Natural killer cell (primary cell): ENCODE data around the gene ERI3. TPM values are rescaled to one million over a fixed set of nuclear protein-coding genes. Genes with fewer than 3 reads are reported as not detected.

Experiments
- ATAC-seq, 3 donors: fragments of 150-1000 bp in 2 of 3; fragments of 200-7000 bp in 1 of 3; cut with Tn5 transposase; 1 replicate in 1 of 3; 2 replicates in 2 of 3; pipeline ENCODE4 v1.10.0; 2021; ENCODE audit warnings: mild to moderate bottlenecking in 2 of 3, moderate library complexity in 2 of 3
- DNase-seq, 2 donors: peaks; one replicate each; pipeline versions ENCODE4 v3.0.0 to v3.0.0-alpha.2; 2013 to 2021; ENCODE audit warnings: mixed read lengths in 1 of 2
- H3K27ac ChIP-seq: one replicate; pipeline ENCODE4 v1.5.1; 2013; ENCODE audit warnings: mild to moderate bottlenecking, low read length
- H3K27me3 ChIP-seq: one replicate; pipeline ENCODE4 v1.6.1; 2013; ENCODE audit warnings: low read length; ENCODE audit not compliant: control insufficient read depth, insufficient read depth
- H3K36me3 ChIP-seq: one replicate; pipeline ENCODE4 v1.6.1; 2013; ENCODE audit warnings: low read length; ENCODE audit not compliant: control insufficient read depth, insufficient read depth
- H3K4me1 ChIP-seq: one replicate; pipeline ENCODE4 v1.6.1; 2013; ENCODE audit warnings: low read length; ENCODE audit not compliant: control insufficient read depth, insufficient read depth
- H3K4me3 ChIP-seq: one replicate; pipeline ENCODE4 v1.5.1; 2013; ENCODE audit warnings: low read length
- H3K9me3 ChIP-seq: one replicate; pipeline ENCODE4 v1.6.1; 2013; ENCODE audit warnings: low read length; ENCODE audit not compliant: control insufficient read depth, insufficient read depth
- H3K27ac Mint-ChIP-seq, 2 donors: one replicate each; pipeline ENCODE4 v1.8.0; 2022; ENCODE audit warnings: mild to moderate bottlenecking in 2 of 2, mixed read lengths in 2 of 2, moderate library complexity in 1 of 2
- H3K27me3 Mint-ChIP-seq, 2 donors: one replicate each; pipeline ENCODE4 v1.8.0; 2022; ENCODE audit warnings: low read depth in 2 of 2, mixed read lengths in 2 of 2
- H3K36me3 Mint-ChIP-seq: one replicate; pipeline ENCODE4 v1.8.0; 2022; ENCODE audit warnings: mixed read lengths
- H3K4me1 Mint-ChIP-seq, 2 donors: one replicate each; pipeline ENCODE4 v1.8.0; 2022; ENCODE audit warnings: mixed read lengths in 2 of 2
- H3K4me3 Mint-ChIP-seq: one replicate; pipeline ENCODE4 v1.8.0; 2022; ENCODE audit warnings: mild to moderate bottlenecking, moderate library complexity, mixed read lengths
- H3K9me3 Mint-ChIP-seq, 2 donors: one replicate each; pipeline ENCODE4 v1.8.0; 2022; ENCODE audit warnings: mixed read lengths in 2 of 2
- WGBS: methylation state at CpG from one replicate; pipeline ENCODE4 v1.1.7; 2013; ENCODE audit warnings: missing lambda C conversion rate; ENCODE audit not compliant: insufficient coverage; 5-methylcytosine and 5-hydroxymethylcytosine counted together
- intact Hi-C: fragments of 100-400 bp; cut with micrococcal nuclease; formaldehyde crosslinking; loops from one replicate; pipeline ENCODE4 v1.14.2; 2022
- total RNA-seq, 4 donors: library from RNA; stranded (reverse); fragments of 120-200 nt in 1 of 4; gene quantifications; one replicate each; pipeline versions ENCODE4 v1.2.3 to v1.2.4, GENCODE V29; 2013 to 2022
- TF ChIP-seq, protein P1 (sequence below): fragments of 200-600 bp; IDR thresholded peaks from one replicate; pipeline ENCODE4 v1.8.0; 2022; ENCODE audit warnings: antibody characterized with exemption

ERI3 gene
- total RNA-seq, 3 donors from 2014 or later (not counting 1 experiment from before 2014, with no cell fraction given) = 28.3 to 35.3 (median 30.4) TPM

DNA sequence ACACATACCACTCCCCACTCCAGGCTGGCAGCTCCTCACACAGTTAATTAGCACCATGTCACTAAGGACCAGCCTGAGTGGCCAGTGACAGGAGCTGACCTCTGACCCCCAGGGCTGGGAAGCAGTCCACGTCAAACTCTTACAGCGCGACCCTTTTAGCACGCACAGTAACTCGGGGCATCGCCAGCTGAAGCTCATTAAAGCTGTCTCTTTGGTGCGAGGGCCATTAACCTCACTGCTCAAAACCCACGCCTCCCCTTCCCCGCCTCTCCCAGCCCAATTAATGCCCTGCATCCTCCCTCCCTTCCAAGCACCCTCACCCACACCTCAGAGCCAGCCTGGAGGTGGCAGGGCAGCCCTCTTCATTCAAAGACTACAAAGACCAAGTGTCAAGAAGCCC lies 110.1 kb downstream of the ERI3 start:
- H3K27me3 Mint-ChIP-seq = no peaks in the 10 kb centered on the region
- Histone ChIP-seq H3K4me3 (no peak overlapping the region), H3K4me1 (no peaks in the 10 kb centered on the region), H3K27ac (no peak overlapping the region), H3K9me3 (no peaks in the 10 kb centered on the region), H3K36me3 (peaks cover 3% of the 10 kb centered on the region), H3K27me3 (no peaks in the 10 kb centered on the region)
- WGBS = 95% methylated on average over 9 of the region's 9 CpGs
- intact Hi-C loops = no loop called here
- TF ChIP-seq, protein P1, sequence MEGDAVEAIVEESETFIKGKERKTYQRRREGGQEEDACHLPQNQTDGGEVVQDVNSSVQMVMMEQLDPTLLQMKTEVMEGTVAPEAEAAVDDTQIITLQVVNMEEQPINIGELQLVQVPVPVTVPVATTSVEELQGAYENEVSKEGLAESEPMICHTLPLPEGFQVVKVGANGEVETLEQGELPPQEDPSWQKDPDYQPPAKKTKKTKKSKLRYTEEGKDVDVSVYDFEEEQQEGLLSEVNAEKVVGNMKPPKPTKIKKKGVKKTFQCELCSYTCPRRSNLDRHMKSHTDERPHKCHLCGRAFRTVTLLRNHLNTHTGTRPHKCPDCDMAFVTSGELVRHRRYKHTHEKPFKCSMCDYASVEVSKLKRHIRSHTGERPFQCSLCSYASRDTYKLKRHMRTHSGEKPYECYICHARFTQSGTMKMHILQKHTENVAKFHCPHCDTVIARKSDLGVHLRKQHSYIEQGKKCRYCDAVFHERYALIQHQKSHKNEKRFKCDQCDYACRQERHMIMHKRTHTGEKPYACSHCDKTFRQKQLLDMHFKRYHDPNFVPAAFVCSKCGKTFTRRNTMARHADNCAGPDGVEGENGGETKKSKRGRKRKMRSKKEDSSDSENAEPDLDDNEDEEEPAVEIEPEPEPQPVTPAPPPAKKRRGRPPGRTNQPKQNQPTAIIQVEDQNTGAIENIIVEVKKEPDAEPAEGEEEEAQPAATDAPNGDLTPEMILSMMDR = no peak
- DNase-seq = no peak
- no peak overlapping the region for H3K27ac Mint-ChIP-seq
- peaks cover 0 to 5% of the 10 kb centered on the region in 2 donors for H3K4me1 Mint-ChIP-seq
- no peaks in the 10 kb centered on the region for H3K9me3 Mint-ChIP-seq
- no peaks in the 10 kb centered on the region for H3K36me3 Mint-ChIP-seq
- ATAC-seq = no peak
- no peak overlapping the region for H3K4me3 Mint-ChIP-seq

DNA sequence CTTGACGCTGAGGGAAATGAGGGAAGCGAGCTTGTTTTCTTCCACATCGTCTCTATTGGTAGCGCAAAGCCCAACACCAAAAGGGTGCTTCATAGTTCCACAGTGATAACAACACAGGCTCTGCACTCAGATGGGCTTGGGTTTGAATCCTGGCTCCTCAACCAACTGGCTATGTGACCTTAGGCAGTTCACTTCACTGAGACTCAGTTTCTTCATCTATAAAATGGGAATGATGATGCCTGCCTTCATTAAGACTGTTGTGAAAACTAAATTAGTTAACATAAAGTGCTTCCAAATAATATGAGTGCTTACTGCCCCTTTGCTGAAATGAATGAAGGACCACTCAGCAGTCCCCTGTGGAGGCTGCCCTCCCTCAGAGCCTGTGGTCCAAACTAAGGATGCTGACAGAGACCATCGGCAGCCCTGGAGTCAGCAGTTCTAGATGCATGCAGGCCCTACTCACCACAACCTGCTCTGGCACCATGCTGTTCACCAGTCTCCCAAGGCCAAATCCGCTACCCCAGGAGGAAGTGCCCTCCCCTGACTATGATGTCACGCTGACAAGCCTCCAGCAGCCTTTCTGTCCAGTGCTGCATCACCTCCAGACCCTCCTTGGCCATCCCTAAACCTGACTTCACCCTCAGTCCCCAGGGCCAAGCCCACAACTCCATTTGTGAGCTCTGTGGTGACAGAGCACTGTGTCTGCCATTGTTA lies 111.1 kb downstream of the ERI3 start:
- Mint-ChIP-seq H3K27ac (peak overlapping the region in 1 of 2 donors; percentile 24), H3K27me3 (no peaks in the 10 kb centered on the region), H3K36me3 (no peaks in the 10 kb centered on the region), H3K4me1 (peaks cover 5 to 10% of the 10 kb centered on the region in 2 donors), H3K9me3 (no peaks in the 10 kb centered on the region), H3K4me3 (no peak overlapping the region)
- Histone ChIP-seq H3K4me1 (no peaks in the 10 kb centered on the region), H3K9me3 (no peaks in the 10 kb centered on the region), H3K36me3 (peaks cover 3% of the 10 kb centered on the region), H3K4me3 (no peak overlapping the region), H3K27me3 (no peaks in the 10 kb centered on the region), H3K27ac (no peak overlapping the region)
- WGBS = 97% methylated on average over 7 of the region's 7 CpGs
- TF ChIP-seq, protein P1 = no peak
- DNase-seq (no peak), ATAC-seq (no peak)
- intact Hi-C loops = no loop called here

DNA sequence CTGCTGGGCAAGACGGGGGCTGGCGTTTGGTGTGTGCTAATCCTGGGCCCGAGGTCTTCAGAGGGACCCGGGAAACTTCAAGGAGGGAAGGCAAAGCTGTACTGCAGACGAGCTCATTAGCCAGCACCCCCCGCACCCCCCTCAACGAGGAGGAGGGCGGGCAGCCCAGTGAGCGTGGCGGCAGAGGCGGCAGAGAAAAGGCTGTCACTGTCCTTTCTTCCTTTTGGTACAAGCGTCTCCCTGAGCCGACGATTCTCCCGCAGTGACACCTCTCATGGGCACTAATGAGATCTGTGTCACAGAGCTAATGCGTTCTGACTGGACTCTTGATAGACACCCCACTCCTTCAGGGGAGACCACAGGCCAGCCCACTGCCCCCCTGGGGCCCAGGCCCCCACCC lies 112.3 kb downstream of the ERI3 start:
- no peaks in the 10 kb centered on the region for H3K27me3 ChIP-seq
- H3K4me1 ChIP-seq = peaks cover 8% of the 10 kb centered on the region
- H3K27ac Mint-ChIP-seq = no peak overlapping the region
- H3K27ac ChIP-seq = no peak overlapping the region
- no peak overlapping the region for H3K4me3 Mint-ChIP-seq
- WGBS = 95% methylated on average over 16 of the region's 16 CpGs
- H3K4me1 Mint-ChIP-seq = peaks cover 9 to 19% of the 10 kb centered on the region in 2 donors
- intact Hi-C loops = no loop called here
- no peaks in the 10 kb centered on the region for H3K9me3 Mint-ChIP-seq
- H3K36me3 Mint-ChIP-seq = no peaks in the 10 kb centered on the region
- TF ChIP-seq, protein P1 = no peak
- no peaks in the 10 kb centered on the region for H3K27me3 Mint-ChIP-seq
- no peaks in the 10 kb centered on the region for H3K9me3 ChIP-seq
- DNase-seq (no peak), ATAC-seq (no peak)
- H3K4me3 ChIP-seq = no peak overlapping the region
- H3K36me3 ChIP-seq = peaks cover 3% of the 10 kb centered on the region
